AG08396 (cell line): ENCODE data around the gene AMBP.

Source experiments
- DNase-seq: peaks from one replicate; pipeline ENCODE4 v3.0.0; 2012; ENCODE audit warnings: low spot score, mixed read lengths

Gene AMBP

GRCh38 chr9:114031037-114031630 is 47.0 kb downstream of the AMBP start:
- no peak for DNase-seq

- no peak for DNase-seq
Measured at GRCh38 chr9:114030364-114030763, 47.7 kb downstream of the AMBP start.

- no peak for DNase-seq
Measured at GRCh38 chr9:114029311-114030170, 48.6 kb downstream of the AMBP start.

GRCh38 chr9:114028646-114029045 is 49.5 kb downstream of the AMBP start:
- DNase-seq, result no peak

- no peak for DNase-seq
Measured at GRCh38 chr9:114027863-114028465, 50.1 kb downstream of the AMBP start.

GRCh38 chr9:114027159-114027862 is 50.8 kb downstream of the AMBP start:
- no peak for DNase-seq

GRCh38 chr9:114026335-114026734 is 51.8 kb downstream of the AMBP start:
- DNase-seq, result no peak

- no peak for DNase-seq
Measured at GRCh38 chr9:114025760-114026159, 52.3 kb downstream of the AMBP start.

- no peak for DNase-seq
Measured at GRCh38 chr9:114025196-114025753, 52.8 kb downstream of the AMBP start.

- no peak for DNase-seq
Measured at GRCh38 chr9:114023961-114024360, 54.1 kb downstream of the AMBP start.

- DNase-seq, result no peak
Measured at GRCh38 chr9:114021578-114021977, 56.5 kb downstream of the AMBP start.

GRCh38 chr9:114017741-114018715 is 60.1 kb downstream of the AMBP start:
- DNase-seq, result no peak

GRCh38 chr9:114016629-114017423 is 61.3 kb downstream of the AMBP start:
- no peak for DNase-seq

- DNase-seq, result no peak
Measured at GRCh38 chr9:114016101-114016500, 62.0 kb downstream of the AMBP start.

GRCh38 chr9:114015607-114016006 is 62.5 kb downstream of the AMBP start:
- DNase-seq, result no peak

- DNase-seq, result no peak
Measured at GRCh38 chr9:114014044-114014443, 64.1 kb downstream of the AMBP start.

- no peak for DNase-seq
Measured at GRCh38 chr9:114012126-114012525, 66.0 kb downstream of the AMBP start.

- DNase-seq, result no peak
Measured at GRCh38 chr9:114011313-114011712, 66.8 kb downstream of the AMBP start.
